Measurements from ENCODE around the gene SLC6A6.
A peak's percentile ranks its signal among the peaks of the same experiment; 100 is the strongest.

Gene SLC6A6

GRCh38 chr3:14525685-14526631, 123.6 kb downstream of the SLC6A6 start:
- peak; percentile 16 for DNase-seq

GRCh38 chr3:14528081-14528480, 125.7 kb downstream of the SLC6A6 start:
- no peak for DNase-seq

- no peak for DNase-seq
These were observed 129.5 kb downstream of the SLC6A6 start for GRCh38 chr3:14531856-14532395.

- DNase-seq, result peak; percentile 9
These were observed 130.5 kb downstream of the SLC6A6 start for GRCh38 chr3:14532691-14533456.

GRCh38 chr3:14533457-14533958, 131.1 kb downstream of the SLC6A6 start:
- no peak for DNase-seq

GRCh38 chr3:14534516-14535191, 132.2 kb downstream of the SLC6A6 start:
- DNase-seq, result no peak

- no peak for DNase-seq
These were observed 133.2 kb downstream of the SLC6A6 start for GRCh38 chr3:14535616-14536015.

- DNase-seq, result no peak
These were observed 133.8 kb downstream of the SLC6A6 start for GRCh38 chr3:14536055-14536815.

- DNase-seq, result no peak
These were observed 134.6 kb downstream of the SLC6A6 start for GRCh38 chr3:14536837-14537589.

- peak; percentile 13 for DNase-seq
These were observed 135.4 kb downstream of the SLC6A6 start for GRCh38 chr3:14537590-14538450.

GRCh38 chr3:14538451-14539088, 136.2 kb downstream of the SLC6A6 start:
- no peak for DNase-seq

Data from stimulated activated CD4-positive, alpha-beta T cell treated with anti-CD3 and anti-CD28 coated beads, Interleukin-15, amount 100 ng/mL, for 24 hours (primary cell).